Activated T-helper 17 cell treated with anti-CD3 and anti-CD28 coated beads, Interleukin-2, amount 50 U/mL, for 72 hours (primary cell): Measurements from ENCODE around the gene CEP55. TPM values are rescaled to one million over a fixed set of nuclear protein-coding genes. Genes with fewer than 3 reads are reported as not detected.

ENCODE experiments used
- ATAC-seq: fragments of 150-1000 bp; cut with Tn5 transposase; replicated peaks from 2 replicates; pipeline ENCODE4 v1.10.0; 2021; ENCODE audit warnings: mild to moderate bottlenecking, moderate library complexity
- H3K27ac Mint-ChIP-seq: one replicate; pipeline ENCODE4 v1.8.0; 2022; ENCODE audit warnings: mixed read lengths
- H3K27me3 Mint-ChIP-seq: one replicate; pipeline ENCODE4 v1.8.0; 2022; ENCODE audit warnings: mixed read lengths
- H3K36me3 Mint-ChIP-seq: one replicate; pipeline ENCODE4 v1.8.0; 2022; ENCODE audit warnings: low read depth, mild to moderate bottlenecking, mixed read lengths
- H3K4me1 Mint-ChIP-seq: one replicate; pipeline ENCODE4 v1.8.0; 2022; ENCODE audit warnings: mixed read lengths
- H3K4me3 Mint-ChIP-seq: one replicate; pipeline ENCODE4 v1.8.0; 2022; ENCODE audit warnings: mild to moderate bottlenecking, mixed read lengths
- H3K9me3 Mint-ChIP-seq: one replicate; pipeline ENCODE4 v1.8.0; 2022; ENCODE audit warnings: mixed read lengths
- total RNA-seq, 2 donors: library from RNA; stranded (reverse); gene quantifications; one replicate each; pipeline ENCODE4 v1.2.3, GENCODE V29; 2022

Gene CEP55
- total RNA-seq, 2 donors from 2014 or later = 47.8 to 73.8 TPM

DNA sequence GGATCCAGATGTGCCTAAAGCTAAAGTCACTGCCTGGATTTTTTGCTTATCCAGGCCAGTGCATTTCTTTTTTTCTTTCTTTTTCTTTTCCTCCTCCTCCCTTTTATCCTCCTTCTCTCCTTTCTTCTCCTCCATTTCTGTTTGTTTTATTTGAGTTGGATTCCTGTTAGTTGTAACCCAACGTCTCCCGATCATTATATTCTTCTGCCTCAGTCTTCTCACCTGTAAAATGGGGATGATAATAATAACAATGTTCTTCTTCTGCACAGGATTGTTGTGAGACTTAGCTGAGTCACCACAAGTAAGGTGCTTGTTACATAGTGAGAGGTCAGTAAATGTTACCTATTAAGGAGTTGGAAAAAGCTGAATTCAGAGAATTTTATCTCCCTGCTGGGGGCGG lies 56.4 kb downstream of the CEP55 start:
- no peak for ATAC-seq
- Mint-ChIP-seq H3K36me3 (no peaks in the 10 kb centered on the region), H3K27me3 (peaks cover 8% of the 10 kb centered on the region), H3K9me3 (no peaks in the 10 kb centered on the region), H3K4me1 (no peaks in the 10 kb centered on the region), H3K4me3 (no peak overlapping the region), H3K27ac (no peak overlapping the region)

DNA sequence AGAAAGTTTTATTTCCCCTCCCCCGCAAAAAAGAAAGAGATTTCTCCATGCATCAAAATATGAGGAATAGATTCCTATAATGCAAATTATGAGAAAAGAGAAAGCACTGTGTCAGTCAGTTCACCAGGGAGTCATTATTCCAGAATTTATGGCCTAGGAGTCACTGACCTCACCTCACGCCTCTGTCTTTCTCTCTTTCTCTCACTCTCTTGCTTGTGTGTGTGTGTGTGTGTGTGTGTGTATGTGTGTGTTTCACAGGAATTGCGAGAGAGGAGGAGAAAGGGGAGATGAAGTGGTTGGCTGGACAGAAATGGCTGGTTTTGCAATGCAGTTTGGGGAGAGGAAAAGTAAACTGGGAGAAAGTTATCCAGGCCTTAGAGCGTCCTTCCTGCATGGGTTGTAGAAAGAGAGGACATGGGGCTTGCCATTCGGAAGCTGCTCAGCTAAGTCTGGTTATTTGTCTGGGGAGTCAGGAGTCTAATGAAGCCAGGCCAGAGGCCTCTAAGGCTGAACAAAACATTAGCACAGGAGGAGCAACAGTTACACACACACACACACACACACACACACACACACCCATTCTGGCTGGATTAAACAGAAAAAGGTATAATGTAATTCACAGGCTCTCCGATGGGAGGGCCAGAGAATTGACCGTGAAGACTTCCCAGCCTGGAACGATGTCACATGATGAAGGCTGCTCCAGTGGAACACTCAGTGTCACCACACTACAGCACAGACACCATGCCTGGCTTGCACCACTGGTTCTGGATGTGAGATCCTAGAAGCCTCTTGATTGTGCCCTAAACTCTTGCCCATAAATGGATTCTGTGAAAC lies 57.3 kb downstream of the CEP55 start:
- Mint-ChIP-seq H3K27me3 (peaks cover 11% of the 10 kb centered on the region), H3K27ac (no peak overlapping the region), H3K36me3 (no peaks in the 10 kb centered on the region), H3K4me1 (no peaks in the 10 kb centered on the region), H3K4me3 (no peak overlapping the region), H3K9me3 (no peaks in the 10 kb centered on the region)
- ATAC-seq = no peak

DNA sequence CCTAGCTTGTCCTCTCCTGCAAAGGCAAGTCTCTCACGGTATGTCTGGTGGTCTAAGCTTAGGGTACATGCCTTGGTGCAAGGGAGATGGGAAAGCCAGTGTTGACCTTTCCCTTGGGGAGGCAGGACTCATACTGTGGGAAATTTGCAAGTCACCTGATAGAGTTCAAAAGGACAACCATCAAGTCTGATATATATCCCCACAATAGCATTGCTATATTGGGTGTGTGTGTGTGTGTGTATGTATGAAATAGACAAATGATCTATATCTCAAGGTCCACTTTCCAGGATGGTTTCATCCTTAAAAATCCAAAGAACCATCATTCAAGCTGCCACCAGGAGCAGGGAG lies 57.9 kb downstream of the CEP55 start:
- no peak overlapping the region for H3K27ac Mint-ChIP-seq
- peaks cover 11% of the 10 kb centered on the region for H3K27me3 Mint-ChIP-seq
- no peak overlapping the region for H3K4me3 Mint-ChIP-seq
- H3K9me3 Mint-ChIP-seq = no peaks in the 10 kb centered on the region
- ATAC-seq = no peak
- no peaks in the 10 kb centered on the region for H3K36me3 Mint-ChIP-seq
- H3K4me1 Mint-ChIP-seq = no peaks in the 10 kb centered on the region

DNA sequence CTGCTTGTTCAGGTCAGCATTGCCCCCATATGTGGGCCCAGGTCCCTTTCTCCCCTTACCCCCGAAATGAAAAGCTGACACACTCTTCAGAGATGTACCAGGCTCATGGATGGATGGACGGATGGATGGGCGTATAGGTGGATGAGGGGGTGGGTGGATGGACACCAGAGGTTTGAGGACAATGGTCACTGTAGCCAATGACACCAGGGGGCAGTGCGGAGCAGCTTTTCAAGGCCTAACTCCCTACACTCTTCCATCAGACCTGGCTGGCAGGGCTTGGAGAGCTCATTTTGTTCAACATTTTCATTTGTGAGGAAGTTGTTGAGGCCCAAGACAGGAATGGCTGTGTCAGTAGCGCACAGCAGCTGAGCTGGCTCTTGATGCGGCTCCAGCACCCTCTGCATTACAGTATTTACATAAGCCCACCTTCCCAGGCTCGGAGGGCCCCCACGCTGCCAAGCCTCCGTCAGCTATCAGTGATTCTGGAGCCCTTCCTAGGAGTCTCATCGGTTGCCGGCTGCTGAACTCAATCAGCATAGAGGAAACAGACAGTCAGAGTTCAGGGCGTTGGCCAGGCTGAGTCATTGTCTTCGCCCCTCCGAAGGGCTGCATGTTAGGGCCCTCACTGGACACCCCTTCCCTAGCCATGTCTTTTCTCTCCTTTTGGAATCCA lies 58.5 kb downstream of the CEP55 start:
- Mint-ChIP-seq H3K27ac (no peak overlapping the region), H3K4me1 (no peaks in the 10 kb centered on the region), H3K27me3 (peaks cover 11% of the 10 kb centered on the region), H3K36me3 (no peaks in the 10 kb centered on the region), H3K4me3 (no peak overlapping the region), H3K9me3 (no peaks in the 10 kb centered on the region)
- ATAC-seq = peak; percentile 64

DNA sequence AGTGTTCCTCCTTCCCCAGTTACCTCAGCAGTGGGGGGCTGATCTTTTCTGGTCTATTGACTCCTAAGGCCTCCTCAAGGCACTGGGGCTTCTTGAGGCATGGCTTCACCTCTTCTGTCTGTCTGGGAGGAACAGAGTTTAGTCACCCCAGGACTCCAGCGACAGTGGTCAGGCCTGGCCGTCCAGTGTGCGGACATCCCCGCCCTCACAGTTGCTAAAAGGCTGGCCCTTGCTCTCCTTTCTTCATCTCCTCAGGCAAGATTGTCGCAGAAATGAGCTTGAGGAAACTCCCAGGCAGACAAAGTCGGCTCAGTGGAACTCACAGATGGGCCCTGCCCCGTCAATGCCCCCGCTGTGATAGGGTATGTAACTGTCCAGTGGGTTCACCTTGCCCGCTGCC lies 63.1 kb downstream of the CEP55 start:
- H3K4me3 Mint-ChIP-seq = no peak overlapping the region
- peaks cover 26% of the 10 kb centered on the region for H3K27me3 Mint-ChIP-seq
- ATAC-seq = no peak
- no peaks in the 10 kb centered on the region for H3K4me1 Mint-ChIP-seq
- H3K36me3 Mint-ChIP-seq = no peaks in the 10 kb centered on the region
- no peaks in the 10 kb centered on the region for H3K9me3 Mint-ChIP-seq
- H3K27ac Mint-ChIP-seq = no peak overlapping the region

DNA sequence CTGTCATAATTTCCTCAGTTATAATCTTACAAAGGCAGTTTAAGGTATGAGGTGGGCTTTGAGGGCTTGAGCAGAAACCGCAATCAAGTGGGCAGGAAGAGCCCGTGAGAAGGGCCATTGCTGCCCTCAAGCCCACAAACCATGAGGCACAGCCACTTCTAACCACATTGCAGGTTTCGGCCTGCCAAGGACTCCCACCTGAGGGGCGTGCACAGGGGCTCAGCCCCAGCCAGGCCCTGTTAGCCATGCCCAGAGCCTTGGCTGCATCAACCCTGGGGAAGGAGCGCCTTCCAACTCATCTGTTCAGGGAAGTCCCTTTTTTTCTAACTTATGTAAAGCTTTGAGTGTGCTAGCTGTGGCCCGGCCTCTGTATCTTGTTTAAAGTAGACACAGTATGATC lies 64.1 kb downstream of the CEP55 start:
- peaks cover 31% of the 10 kb centered on the region for H3K27me3 Mint-ChIP-seq
- no peak overlapping the region for H3K4me3 Mint-ChIP-seq
- H3K4me1 Mint-ChIP-seq = no peaks in the 10 kb centered on the region
- no peaks in the 10 kb centered on the region for H3K36me3 Mint-ChIP-seq
- H3K27ac Mint-ChIP-seq = no peak overlapping the region
- no peak for ATAC-seq
- H3K9me3 Mint-ChIP-seq = no peaks in the 10 kb centered on the region

DNA sequence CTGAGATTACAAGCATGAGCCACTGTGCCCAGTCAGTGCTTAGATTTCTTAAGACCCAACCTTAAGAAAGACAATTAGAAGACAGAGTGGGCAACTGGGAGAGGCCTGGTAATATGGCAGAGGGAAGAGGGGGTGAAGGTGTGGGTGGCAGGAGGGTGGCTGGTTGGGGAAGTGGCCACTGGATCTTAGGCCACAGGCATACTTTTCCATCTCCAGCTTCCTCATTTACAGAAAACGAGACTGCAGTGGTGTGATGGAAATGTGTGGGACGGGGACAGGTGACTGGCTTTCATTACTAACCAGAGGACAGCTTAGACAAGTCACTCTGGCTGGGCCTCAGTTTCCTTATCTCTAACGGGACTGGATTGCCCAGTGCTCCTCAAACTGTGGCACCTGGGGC lies 69.0 kb downstream of the CEP55 start:
- Mint-ChIP-seq H3K27ac (no peak overlapping the region), H3K4me3 (no peak overlapping the region), H3K27me3 (peaks cover 50% of the 10 kb centered on the region), H3K4me1 (no peaks in the 10 kb centered on the region), H3K9me3 (no peaks in the 10 kb centered on the region), H3K36me3 (no peaks in the 10 kb centered on the region)
- ATAC-seq = no peak

DNA sequence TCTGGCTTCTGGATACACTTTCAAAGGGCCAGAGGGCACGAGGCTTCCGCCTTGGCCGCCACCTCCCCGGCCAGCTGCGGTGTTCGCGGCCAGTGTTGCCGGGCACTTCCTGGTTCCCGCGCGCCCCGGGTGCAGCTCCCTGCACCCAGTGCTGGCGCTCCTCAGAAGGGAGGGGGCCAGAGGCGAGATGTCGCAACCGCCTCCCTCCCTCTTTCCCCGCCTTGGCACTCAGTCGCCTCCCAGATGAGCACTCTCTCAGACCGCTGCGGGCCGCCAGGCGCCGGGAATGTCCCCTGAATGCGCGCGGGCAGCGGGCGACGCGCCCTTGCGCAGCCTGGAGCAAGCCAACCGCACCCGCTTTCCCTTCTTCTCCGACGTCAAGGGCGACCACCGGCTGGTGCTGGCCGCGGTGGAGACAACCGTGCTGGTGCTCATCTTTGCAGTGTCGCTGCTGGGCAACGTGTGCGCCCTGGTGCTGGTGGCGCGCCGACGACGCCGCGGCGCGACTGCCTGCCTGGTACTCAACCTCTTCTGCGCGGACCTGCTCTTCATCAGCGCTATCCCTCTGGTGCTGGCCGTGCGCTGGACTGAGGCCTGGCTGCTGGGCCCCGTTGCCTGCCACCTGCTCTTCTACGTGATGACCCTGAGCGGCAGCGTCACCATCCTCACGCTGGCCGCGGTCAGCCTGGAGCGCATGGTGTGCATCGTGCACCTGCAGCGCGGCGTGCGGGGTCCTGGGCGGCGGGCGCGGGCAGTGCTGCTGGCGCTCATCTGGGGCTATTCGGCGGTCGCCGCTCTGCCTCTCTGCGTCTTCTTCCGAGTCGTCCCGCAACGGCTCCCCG lies 70.2 kb downstream of the CEP55 start, which contains the start of gene FFAR4:
Gene FFAR4, plus strand, starts transcription at position 231 of the 842 bp plus-strand sequence. Its CDS starts 56 bp downstream, at position 287.
- Mint-ChIP-seq H3K4me3 (no peak within 1 kb of the TSS), H3K9me3 (no peaks in the 10 kb centered on the region), H3K27ac (no peak within 1 kb of the TSS), H3K4me1 (no peaks in the 10 kb centered on the region), H3K27me3 (peaks cover 50% of the 10 kb centered on the region), H3K36me3 (no peaks in the 10 kb centered on the region)
- no peak for ATAC-seq

DNA sequence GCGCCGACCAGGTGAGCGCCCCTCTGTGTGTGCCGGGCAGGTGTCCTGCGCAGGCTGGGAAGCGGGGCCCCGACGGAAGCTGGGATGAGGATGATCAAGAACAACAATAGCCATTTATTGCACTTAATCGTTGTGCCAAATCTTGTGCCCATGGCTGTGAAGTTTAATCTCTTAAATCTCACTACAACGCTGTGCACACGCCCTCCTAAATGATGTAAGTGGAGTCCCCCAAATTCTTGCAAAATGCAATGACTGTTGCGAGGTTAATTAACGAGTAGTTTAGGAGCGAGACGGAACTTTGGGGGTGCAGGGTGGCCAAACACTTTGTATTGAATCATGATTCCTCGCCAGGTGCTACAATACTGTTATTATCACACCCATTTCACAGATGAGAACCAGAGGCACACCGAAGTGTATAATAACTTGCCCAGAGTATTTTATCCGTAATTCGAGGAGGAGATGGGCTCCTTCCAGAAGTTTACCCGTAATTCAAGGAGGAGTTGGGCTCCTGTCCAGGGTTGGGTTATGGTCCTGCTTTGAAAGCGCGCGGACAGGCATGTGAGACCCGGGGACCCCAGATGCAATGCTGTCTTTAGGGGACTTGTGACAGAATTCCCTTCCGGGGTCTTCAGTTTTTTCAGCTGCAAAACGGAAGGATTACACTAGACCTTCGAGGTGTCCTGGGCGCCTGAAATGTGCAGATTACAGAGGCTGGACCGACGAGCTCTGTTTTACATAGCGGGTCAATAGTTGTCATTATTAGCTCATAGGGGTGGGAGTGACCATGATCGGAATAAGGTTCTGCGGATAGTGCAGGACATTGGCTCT lies 71.1 kb downstream of the CEP55 start:
- H3K27ac Mint-ChIP-seq = no peak overlapping the region
- no peak overlapping the region for H3K4me3 Mint-ChIP-seq
- H3K9me3 Mint-ChIP-seq = no peaks in the 10 kb centered on the region
- H3K4me1 Mint-ChIP-seq = no peaks in the 10 kb centered on the region
- ATAC-seq = no peak
- H3K36me3 Mint-ChIP-seq = no peaks in the 10 kb centered on the region
- peaks cover 49% of the 10 kb centered on the region for H3K27me3 Mint-ChIP-seq

DNA sequence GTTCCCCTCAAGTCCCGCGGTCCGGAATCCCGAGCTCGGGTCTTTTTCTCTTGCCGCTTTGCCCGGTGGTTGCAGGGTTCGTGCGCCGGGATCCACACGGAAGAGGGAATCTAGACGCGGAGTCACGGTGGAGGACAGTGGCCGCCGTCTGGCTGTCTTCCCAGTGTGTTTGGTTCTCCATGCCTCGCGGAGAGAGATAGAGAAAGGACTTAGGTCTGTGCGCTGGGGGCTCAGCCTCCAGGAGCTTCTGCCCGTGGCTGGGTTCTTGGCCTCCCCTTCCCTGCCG lies 71.6 kb downstream of the CEP55 start:
- no peaks in the 10 kb centered on the region for H3K4me1 Mint-ChIP-seq
- no peak overlapping the region for H3K27ac Mint-ChIP-seq
- peaks cover 49% of the 10 kb centered on the region for H3K27me3 Mint-ChIP-seq
- H3K36me3 Mint-ChIP-seq = no peaks in the 10 kb centered on the region
- H3K9me3 Mint-ChIP-seq = no peaks in the 10 kb centered on the region
- H3K4me3 Mint-ChIP-seq = no peak overlapping the region
- ATAC-seq = no peak

DNA sequence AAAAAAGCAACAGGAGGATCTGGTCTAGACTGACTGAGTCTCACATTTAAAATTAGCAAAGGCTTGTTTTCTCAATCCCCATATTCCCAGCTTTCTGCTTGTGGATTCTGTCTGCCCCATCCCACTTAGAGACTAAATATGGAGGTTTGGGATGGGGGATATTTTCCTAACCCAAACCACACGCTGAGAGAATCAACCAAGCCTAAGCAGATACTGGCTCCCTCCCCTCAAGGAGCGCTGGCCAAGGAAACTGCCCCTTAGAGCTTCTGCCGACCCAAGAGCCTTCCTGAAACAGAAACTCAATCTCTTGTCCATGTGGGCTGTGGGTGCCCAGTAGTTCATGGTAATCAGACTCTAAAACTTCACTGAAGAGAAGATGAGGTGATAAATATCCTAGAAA lies 74.0 kb downstream of the CEP55 start:
- Mint-ChIP-seq H3K27me3 (peaks cover 42% of the 10 kb centered on the region), H3K4me1 (no peaks in the 10 kb centered on the region), H3K27ac (no peak overlapping the region), H3K36me3 (no peaks in the 10 kb centered on the region), H3K4me3 (no peak overlapping the region), H3K9me3 (no peaks in the 10 kb centered on the region)
- ATAC-seq = no peak

DNA sequence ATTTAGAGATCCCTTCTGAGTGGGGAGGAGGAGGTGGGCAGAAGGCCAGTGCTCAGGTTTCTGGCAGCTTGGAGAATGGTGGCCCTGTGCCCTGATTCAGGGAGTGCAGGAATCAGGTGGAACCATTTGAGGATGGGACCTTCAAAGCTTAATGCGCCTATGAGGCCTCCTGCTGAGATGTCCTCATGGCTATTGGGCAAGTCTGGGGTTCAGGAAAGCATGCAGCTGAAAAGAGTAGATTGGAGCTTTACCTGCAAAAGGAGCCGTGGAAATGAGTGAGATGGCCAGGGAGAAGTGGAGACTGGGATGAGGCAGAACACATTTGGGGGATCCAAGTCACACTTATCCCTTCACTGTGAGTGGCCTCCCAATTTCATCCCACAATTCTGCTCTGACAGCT lies 76.2 kb downstream of the CEP55 start:
- peaks cover 29% of the 10 kb centered on the region for H3K27me3 Mint-ChIP-seq

DNA sequence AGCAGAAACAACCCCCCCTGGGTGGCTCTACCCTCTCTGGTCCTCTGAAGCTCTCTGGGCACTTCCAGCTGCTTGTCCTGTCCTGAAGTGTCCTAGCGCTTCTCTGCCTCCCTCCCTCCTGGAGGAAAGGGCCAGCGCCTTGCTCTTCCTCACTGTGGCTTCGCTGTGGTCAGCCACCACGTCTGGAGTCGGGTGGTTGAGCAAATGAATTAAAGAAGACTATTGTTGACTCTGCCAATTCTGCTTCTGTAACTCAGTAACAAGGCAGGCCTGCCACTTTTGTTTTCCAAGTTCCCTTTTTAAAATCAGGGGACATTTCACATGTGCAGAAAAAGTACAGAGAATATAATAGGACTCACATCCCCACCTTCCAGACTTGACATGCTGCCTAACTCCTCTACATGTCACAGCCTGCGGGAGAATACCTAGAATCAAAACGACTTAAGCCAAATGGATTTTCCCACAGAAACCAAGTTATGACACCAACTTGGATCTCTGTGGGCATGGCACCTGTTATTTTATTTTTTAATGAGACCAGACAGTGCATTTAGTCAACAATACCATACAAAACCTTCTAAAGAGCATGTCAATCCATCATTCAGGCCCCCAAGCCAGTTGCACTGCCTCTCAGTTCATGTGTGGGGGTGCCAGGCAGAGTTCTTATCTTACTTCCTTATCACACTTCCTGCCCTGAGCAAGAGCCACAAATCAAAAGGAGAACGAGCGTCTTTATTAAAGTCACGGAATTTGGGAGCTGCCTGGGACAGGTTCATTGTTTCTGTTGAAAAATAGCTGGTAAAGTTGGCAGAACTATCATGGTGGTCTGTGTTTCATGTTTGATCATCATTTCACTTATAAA lies 76.9 kb downstream of the CEP55 start:
- Mint-ChIP-seq H3K4me1 (no peaks in the 10 kb centered on the region), H3K36me3 (no peaks in the 10 kb centered on the region), H3K4me3 (no peak overlapping the region), H3K9me3 (no peaks in the 10 kb centered on the region), H3K27me3 (peaks cover 27% of the 10 kb centered on the region), H3K27ac (no peak overlapping the region)
- ATAC-seq = no peak

More for the DNA sequence above, 76.2 kb downstream of the CEP55 start:
- Mint-ChIP-seq H3K36me3 (no peaks in the 10 kb centered on the region), H3K27ac (no peak overlapping the region), H3K9me3 (no peaks in the 10 kb centered on the region), H3K4me1 (no peaks in the 10 kb centered on the region), H3K4me3 (no peak overlapping the region)
- no peak for ATAC-seq
